Measurements from ENCODE around the gene MYO6.

MYO6 gene

DNA sequence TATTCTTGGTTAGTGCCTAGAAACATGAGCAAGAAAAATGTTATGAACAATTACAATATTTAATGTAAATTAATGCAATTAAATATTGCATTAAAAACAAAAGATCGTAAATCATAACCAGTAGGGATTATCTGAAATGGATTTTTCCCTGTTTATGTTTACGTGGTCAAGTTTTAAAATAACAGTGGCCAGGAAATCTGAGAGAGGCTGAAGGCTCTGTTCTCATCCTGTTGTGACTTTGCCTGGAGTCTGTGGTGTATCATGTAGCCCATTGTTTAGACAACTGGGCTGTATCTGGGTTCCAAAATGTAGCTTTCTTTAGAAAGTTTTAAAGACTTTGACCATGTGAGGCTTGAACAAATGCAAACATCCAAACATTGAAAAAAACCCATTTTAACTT is 2.4 kb downstream of the MYO6 start:
- TF ChIP-seq, protein P1, sequence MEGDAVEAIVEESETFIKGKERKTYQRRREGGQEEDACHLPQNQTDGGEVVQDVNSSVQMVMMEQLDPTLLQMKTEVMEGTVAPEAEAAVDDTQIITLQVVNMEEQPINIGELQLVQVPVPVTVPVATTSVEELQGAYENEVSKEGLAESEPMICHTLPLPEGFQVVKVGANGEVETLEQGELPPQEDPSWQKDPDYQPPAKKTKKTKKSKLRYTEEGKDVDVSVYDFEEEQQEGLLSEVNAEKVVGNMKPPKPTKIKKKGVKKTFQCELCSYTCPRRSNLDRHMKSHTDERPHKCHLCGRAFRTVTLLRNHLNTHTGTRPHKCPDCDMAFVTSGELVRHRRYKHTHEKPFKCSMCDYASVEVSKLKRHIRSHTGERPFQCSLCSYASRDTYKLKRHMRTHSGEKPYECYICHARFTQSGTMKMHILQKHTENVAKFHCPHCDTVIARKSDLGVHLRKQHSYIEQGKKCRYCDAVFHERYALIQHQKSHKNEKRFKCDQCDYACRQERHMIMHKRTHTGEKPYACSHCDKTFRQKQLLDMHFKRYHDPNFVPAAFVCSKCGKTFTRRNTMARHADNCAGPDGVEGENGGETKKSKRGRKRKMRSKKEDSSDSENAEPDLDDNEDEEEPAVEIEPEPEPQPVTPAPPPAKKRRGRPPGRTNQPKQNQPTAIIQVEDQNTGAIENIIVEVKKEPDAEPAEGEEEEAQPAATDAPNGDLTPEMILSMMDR (IDR thresholded peaks at IDR 0.05; ENCODE audit: control extremely low read depth, extremely low read depth, low read depth, missing control alignments): no peak
- DNase-seq (ENCODE audit: extremely low spot score): no peak
- ChIA-PET CTCF (interaction anchor here (1.2 kb wide), 1 partner anchor 11 kb away, joined by 3 read pairs; no protein-coding TSS in a partner anchor), POLR2A (no interaction called here)

DNA sequence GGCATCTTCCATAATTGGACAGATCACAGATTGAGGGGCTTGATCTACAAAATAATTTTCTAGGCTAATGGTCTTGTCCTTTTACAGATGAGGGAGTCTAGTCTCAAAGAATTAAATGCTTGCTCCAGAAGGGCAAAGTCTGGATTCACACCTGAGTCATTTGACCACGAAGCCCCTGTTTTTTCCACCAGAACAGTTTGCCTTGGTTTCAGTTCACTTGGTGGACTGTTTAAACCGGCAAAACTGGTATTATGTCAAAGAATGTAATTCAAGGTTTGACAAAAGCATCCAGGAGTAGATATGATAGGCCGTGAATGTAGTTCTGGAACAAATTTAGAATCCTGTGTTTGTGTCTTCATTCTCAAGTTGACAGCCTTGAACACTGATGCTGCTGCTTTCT is 3.3 kb downstream of the MYO6 start:
- TF ChIP-seq, protein P1 (IDR thresholded peaks at IDR 0.05; ENCODE audit: control extremely low read depth, extremely low read depth, low read depth, missing control alignments): no peak
- no peak for DNase-seq (ENCODE audit: extremely low spot score)
- POLR2A ChIA-PET: no interaction called here
- CTCF ChIA-PET: no interaction called here

DNA sequence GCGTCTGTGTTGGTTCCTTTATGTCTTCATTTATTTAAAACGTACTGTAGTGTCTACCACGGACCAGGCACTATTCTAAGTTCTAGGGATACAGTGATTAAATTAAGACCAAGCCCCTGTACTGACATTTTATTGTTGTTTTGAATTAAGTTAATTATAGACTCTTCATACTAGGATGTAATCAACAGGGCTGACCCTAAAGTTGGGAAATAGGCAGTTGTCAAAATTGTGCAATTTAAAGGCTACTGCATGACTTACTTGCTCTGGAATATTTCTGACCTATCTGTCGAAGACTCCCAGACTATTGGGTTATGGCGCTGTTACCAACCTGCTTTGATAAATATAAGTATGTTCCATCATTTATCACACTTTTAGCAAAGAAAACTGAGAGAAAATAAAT is 6.7 kb downstream of the MYO6 start:
- ChIA-PET CTCF (interaction anchor here (0.5 to 0.9 kb wide), 2 partner anchors 18 to 36 kb away, joined by 3 read pairs; no protein-coding TSS in a partner anchor), POLR2A (no interaction called here)
- no peak for DNase-seq (ENCODE audit: extremely low spot score)
- TF ChIP-seq, protein P1 (IDR thresholded peaks at IDR 0.05; ENCODE audit: control extremely low read depth, extremely low read depth, low read depth, missing control alignments): no peak

DNA sequence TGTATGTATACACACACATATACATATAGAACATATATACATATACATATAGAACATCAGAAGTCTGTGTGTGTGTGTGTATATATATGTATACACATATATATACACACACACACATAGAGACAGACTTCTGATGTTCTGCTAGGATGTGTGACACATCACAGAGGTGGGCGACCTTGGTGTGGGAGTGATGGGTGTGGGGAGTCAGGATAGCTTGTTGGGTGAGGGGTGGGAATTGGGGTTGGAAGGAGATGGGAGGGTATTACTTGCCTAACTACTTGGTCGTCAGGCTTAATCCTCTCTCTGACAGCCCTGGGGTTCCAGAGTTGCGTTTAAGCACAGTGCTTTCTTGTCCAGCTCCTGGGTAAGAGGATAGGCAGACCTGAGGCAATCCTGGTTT is 8.3 kb downstream of the MYO6 start:
- POLR2A ChIA-PET: interaction anchor here (0.9 kb wide), 1 partner anchor 10 kb away, joined by 4 read pairs; no protein-coding TSS in a partner anchor
- TF ChIP-seq, protein P1 (IDR thresholded peaks at IDR 0.05; ENCODE audit: control extremely low read depth, extremely low read depth, low read depth, missing control alignments): no peak
- CTCF ChIA-PET: interaction anchor here (0.8 to 1.1 kb wide), 2 partner anchors 14 to 27 kb away, joined by 3 read pairs; no protein-coding TSS in a partner anchor
- no peak for DNase-seq (ENCODE audit: extremely low spot score)

DNA sequence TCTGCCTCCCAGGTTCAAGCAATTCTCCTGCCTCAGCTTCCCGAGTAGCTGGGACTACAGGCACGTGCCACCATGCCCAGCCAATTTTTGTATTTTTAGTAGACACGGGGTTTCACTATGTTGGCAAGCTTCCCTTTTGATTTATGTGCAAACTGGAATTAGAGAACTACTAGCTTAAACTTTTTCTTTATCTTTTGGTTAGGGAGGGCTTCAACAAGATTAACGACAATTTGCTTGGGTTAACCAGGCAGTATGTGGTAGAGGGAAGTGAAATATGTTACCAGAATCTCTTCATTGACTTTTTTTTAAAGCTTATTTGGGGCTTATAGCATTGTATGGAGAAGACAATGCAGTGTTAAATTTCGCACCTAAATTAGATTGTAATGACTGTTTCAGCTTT is 9.0 kb downstream of the MYO6 start:
- TF ChIP-seq, protein P1 (IDR thresholded peaks at IDR 0.05; ENCODE audit: control extremely low read depth, extremely low read depth, low read depth, missing control alignments): no peak
- ChIA-PET CTCF (interaction anchor here (0.8 to 1.1 kb wide), 3 partner anchors 13 to 43 kb away, joined by 3 read pairs; no protein-coding TSS in a partner anchor), POLR2A (interaction anchor here (0.9 kb wide), 1 partner anchor 9 kb away, joined by 4 read pairs; no protein-coding TSS in a partner anchor)
- DNase-seq (ENCODE audit: extremely low spot score): no peak

DNA sequence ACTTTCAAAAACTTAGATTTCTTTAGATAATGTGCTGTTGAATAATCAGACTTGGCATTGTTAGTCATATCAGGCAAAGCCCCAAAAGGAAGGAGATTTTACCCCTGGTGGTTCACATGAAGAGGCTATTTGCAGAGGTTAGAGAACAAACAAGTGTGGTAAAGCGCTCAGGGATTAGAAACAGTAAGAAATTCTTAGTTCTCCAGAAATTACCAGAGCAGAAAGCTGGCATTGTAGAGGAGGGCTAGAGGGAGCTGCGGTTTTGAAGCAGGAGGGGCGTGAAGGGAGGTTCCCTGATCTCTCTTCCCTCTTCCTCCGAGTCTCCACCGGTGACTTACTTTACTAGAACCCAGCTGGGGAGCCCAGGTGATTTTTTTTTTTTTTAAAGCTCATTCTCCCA is 10.2 kb downstream of the MYO6 start:
- CTCF ChIA-PET: no interaction called here

More for the DNA sequence above, 10.2 kb downstream of the MYO6 start:
- no peak for DNase-seq (ENCODE audit: extremely low spot score)
- POLR2A ChIA-PET: no interaction called here
- TF ChIP-seq, protein P1 (IDR thresholded peaks at IDR 0.05; ENCODE audit: control extremely low read depth, extremely low read depth, low read depth, missing control alignments): no peak
